CD4-positive, alpha-beta T cell (primary cell): ENCODE measurements around the gene WARS2. TPM values are rescaled to one million over a fixed set of nuclear protein-coding genes. Genes with fewer than 3 reads are reported as not detected.

ENCODE experiments used
- ATAC-seq: fragments of 200-7000 bp; cut with Tn5 transposase; one replicate; pipeline ENCODE4 v1.10.0; 2022; ENCODE audit warnings: mild to moderate bottlenecking; ENCODE audit not compliant: poor library complexity
- CTCF ChIA-PET: fragments of 350-600 bp; sonication (Branson Sonifier 250); formaldehyde crosslinking; loops from one replicate; lab custom pipeline; 2021; ENCODE audit warnings: antibody characterized with exemption, inconsistent platforms; lab: Charles Lee
- POLR2A ChIA-PET: fragments of 350-600 bp; sonication (Branson Sonifier 250); formaldehyde crosslinking; loops from one replicate; lab custom pipeline; 2021; ENCODE audit warnings: antibody characterized with exemption, inconsistent platforms; lab: Charles Lee
- DNase-seq, 14 experiments: peaks; one replicate each; pipeline ENCODE4 v3.0.0-alpha.2; 2013 to 2020; ENCODE audit warnings: mixed read lengths in 2 of 14
- H3K27ac ChIP-seq, 2 donors: one replicate each; pipeline versions ENCODE4 v1.5.1 to v1.7.0; 2013; ENCODE audit warnings: low read length in 2 of 2, low read depth in 1 of 2, mild to moderate bottlenecking in 1 of 2
- H3K27me3 ChIP-seq, 2 experiments: 1 replicate in 1 of 2; 2 replicates in 1 of 2; pipeline versions ENCODE4 v1.6.1 to v1.7.0; 2013; ENCODE audit warnings: low read length in 2 of 2, control low read depth in 1 of 2, mild to moderate bottlenecking in 1 of 2, moderate library complexity in 1 of 2; ENCODE audit not compliant: insufficient read depth in 2 of 2, control insufficient read depth in 1 of 2
- H3K36me3 ChIP-seq: one replicate; pipeline ENCODE4 v1.6.1; 2013; ENCODE audit warnings: low read length, control low read depth; ENCODE audit not compliant: insufficient read depth
- H3K4me1 ChIP-seq: one replicate; pipeline ENCODE4 v1.6.1; 2013; ENCODE audit warnings: low read length, control low read depth; ENCODE audit not compliant: insufficient read depth
- H3K4me3 ChIP-seq: one replicate; pipeline ENCODE4 v1.5.1; 2013; ENCODE audit warnings: mild to moderate bottlenecking, low read length, moderate library complexity
- H3K9me3 ChIP-seq, 2 experiments: 1 replicate in 1 of 2; 2 replicates in 1 of 2; pipeline versions ENCODE4 v1.6.1 to v1.7.0; 2013; ENCODE audit warnings: low read length in 2 of 2, mild to moderate bottlenecking in 2 of 2, control low read depth in 1 of 2, moderate library complexity in 1 of 2; ENCODE audit not compliant: control insufficient read depth in 1 of 2, insufficient read depth in 1 of 2
- H3K27ac Mint-ChIP-seq: one replicate; pipeline ENCODE4 v1.8.0; 2020; ENCODE audit warnings: mixed read lengths
- H3K27me3 Mint-ChIP-seq: one replicate; pipeline ENCODE4 v1.8.0; 2021; ENCODE audit warnings: mixed read lengths
- H3K36me3 Mint-ChIP-seq: one replicate; pipeline ENCODE4 v1.8.0; 2021; ENCODE audit warnings: low read depth, mixed read lengths
- H3K4me1 Mint-ChIP-seq: one replicate; pipeline ENCODE4 v1.8.0; 2021; ENCODE audit warnings: low read depth, mixed read lengths
- H3K4me3 Mint-ChIP-seq: one replicate; pipeline ENCODE4 v1.8.0; 2020; ENCODE audit warnings: mild to moderate bottlenecking, mixed read lengths
- H3K9me3 Mint-ChIP-seq: one replicate; pipeline ENCODE4 v1.8.0; 2020; ENCODE audit warnings: mixed read lengths
- CTCF ChIP-seq: fragments of 200-600 bp; IDR thresholded peaks from one replicate; pipeline ENCODE4 v1.8.0; 2022; ENCODE audit warnings: antibody characterized with exemption, mild to moderate bottlenecking
- intact Hi-C, 2 experiments: fragments of 100-400 bp; cut with DNase I in 1 of 2; cut with micrococcal nuclease in 1 of 2; formaldehyde crosslinking; loops; one replicate each; pipeline versions ENCODE4 v1.15.1 to v1.9.0; 2023 to 2025; cut with DNase I, micrococcal nuclease
- polyA plus RNA-seq, 2 donors: library from polyadenylated mRNA; unstranded; fragments of 120-200 nt; gene quantifications; one replicate each; pipeline ENCODE4 v1.2.1, GENCODE V29; 2013
- total RNA-seq, 174 experiments: library from RNA in 2 of 174; stranded (reverse) in 2 of 174; gene quantifications; one replicate each; pipeline ENCODE4 v1.2.3 and lab custom pipeline; 2021 to 2026

WARS2 gene
- total RNA-seq (10 to 100 TPM; 15.8 to 16.5 TPM), total RNA-seq (lab: John Stamatoyannopoulos, UW) (9.4 to 45.1 (median 17.2) reads per million in 172 experiments)
- polyA plus RNA-seq (2013, experiment 1 of 2) = 4.6 TPM
- 6.7 TPM for polyA plus RNA-seq (2013, experiment 2 of 2)

- no peak for TF ChIP-seq CTCF
- H3K4me1 Mint-ChIP-seq = peaks cover 18% of the 10 kb centered on the region
- DNase-seq = peak; percentile 85 to 99 (median 89)
- ChIA-PET CTCF (interaction anchor here (1.5 to 1.7 kb wide), 2 partner anchors 9 to 13 kb away, joined by 3 read pairs; no protein-coding TSS in a partner anchor), POLR2A (interaction anchor here (1.0 to 1.6 kb wide), 3 partner anchors 9 to 1773 kb away, joined by 3 to 8 read pairs (median 4); partner anchors contain the start of genes MAN1A2 and SEC22B)
- intact Hi-C loops = loop anchor here (10.0 kb wide), 2 partner anchors 1246 to 1536 kb away; partner anchors contain the start of gene TENT5C (in 1 of the 2)
- no peaks in the 10 kb centered on the region for H3K9me3 ChIP-seq
- peaks cover 19% of the 10 kb centered on the region for H3K4me1 ChIP-seq
- no peaks in the 10 kb centered on the region for H3K36me3 ChIP-seq
- no peak within 1 kb of the TSS for H3K4me3 Mint-ChIP-seq
- H3K4me3 ChIP-seq = peak within 1 kb of the TSS; percentile 76
- H3K9me3 Mint-ChIP-seq = no peaks in the 10 kb centered on the region
- H3K27ac Mint-ChIP-seq = no peak within 1 kb of the TSS
- no peaks in the 10 kb centered on the region for H3K27me3 Mint-ChIP-seq
- peaks cover 6% of the 10 kb centered on the region for H3K36me3 Mint-ChIP-seq
- peak within 1 kb of the TSS; percentile 97 to 100 for H3K27ac ChIP-seq
- ATAC-seq = peak; percentile 91
- no peaks in the 10 kb centered on the region for H3K27me3 ChIP-seq
Observed at GRCh38 chr1:119140177-119141019, at the start of gene WARS2. Gene WARS2 (minus strand): TSS chr1:119140653. CDS start chr1:119140644, 9 bp downstream.

- H3K36me3 Mint-ChIP-seq = peaks cover 69% of the 10 kb centered on the region
Observed at GRCh38 chr1:119188926-119189325, 48.5 kb upstream of the WARS2 start.

GRCh38 chr1:119187416-119187815, 47.0 kb upstream of the WARS2 start:
- Mint-ChIP-seq H3K27ac (no peak overlapping the region), H3K4me1 (no peaks in the 10 kb centered on the region), H3K36me3 (peaks cover 68% of the 10 kb centered on the region), H3K9me3 (peaks cover 6% of the 10 kb centered on the region), H3K4me3 (no peak overlapping the region), H3K27me3 (no peaks in the 10 kb centered on the region)
- Histone ChIP-seq H3K4me1 (no peaks in the 10 kb centered on the region), H3K4me3 (no peak overlapping the region), H3K36me3 (no peaks in the 10 kb centered on the region), H3K27me3 (no peaks in the 10 kb centered on the region), H3K27ac (no peak overlapping the region), H3K9me3 (peaks cover 0 to 5% of the 10 kb centered on the region in 2 experiments)
- CTCF ChIA-PET = no interaction called here
- no peak for TF ChIP-seq CTCF
- DNase-seq (no peak), ATAC-seq (no peak)
- POLR2A ChIA-PET = no interaction called here
- intact Hi-C loops = no loop called here

More at GRCh38 chr1:119188926-119189325, 48.5 kb upstream of the WARS2 start:
- no peak overlapping the region for H3K27ac Mint-ChIP-seq
- peaks cover 0 to 5% of the 10 kb centered on the region in 2 experiments for H3K9me3 ChIP-seq
- ChIA-PET POLR2A (no interaction called here), CTCF (no interaction called here)
- no peaks in the 10 kb centered on the region for H3K27me3 Mint-ChIP-seq
- DNase-seq (no peak), ATAC-seq (no peak)
- H3K36me3 ChIP-seq = no peaks in the 10 kb centered on the region
- no peak overlapping the region for H3K4me3 ChIP-seq
- no peaks in the 10 kb centered on the region for H3K27me3 ChIP-seq
- intact Hi-C loops = no loop called here
- no peak overlapping the region for H3K27ac ChIP-seq
- no peak for TF ChIP-seq CTCF
- no peaks in the 10 kb centered on the region for H3K4me1 Mint-ChIP-seq
- peaks cover 9% of the 10 kb centered on the region for H3K9me3 Mint-ChIP-seq
- H3K4me3 Mint-ChIP-seq = no peak overlapping the region
- H3K4me1 ChIP-seq = no peaks in the 10 kb centered on the region
